ENCODE measurements around the gene ARHGEF4. TPM values are rescaled to one million over a fixed set of nuclear protein-coding genes. Genes with fewer than 3 reads are reported as not detected.

Gene ARHGEF4
- total RNA-seq, 1 donor = 1.5 TPM

DNA sequence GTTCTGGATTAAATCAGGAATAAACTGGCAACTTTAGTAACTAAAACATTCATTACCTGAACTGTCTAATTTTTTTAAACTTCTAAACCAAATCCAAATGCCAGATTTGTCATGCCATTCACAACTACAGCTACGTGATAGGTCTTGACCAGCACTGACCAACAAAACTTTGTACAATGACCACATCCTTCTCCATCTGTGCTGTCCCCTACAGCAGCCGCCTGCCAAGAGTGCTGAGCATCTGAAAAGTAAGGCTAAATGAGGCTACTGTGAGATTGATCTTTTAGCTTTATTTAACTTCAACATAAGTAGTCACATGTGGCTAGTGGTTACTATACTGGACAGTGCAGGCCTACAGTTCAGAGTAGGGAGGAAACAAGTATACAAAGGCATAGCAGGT, 248.9 kb downstream of the ARHGEF4 start:
- Histone ChIP-seq H3K9me3 (ENCODE audit: low read depth, low read length) (no peaks in the 10 kb centered on the region), H3K27me3 (ENCODE audit: insufficient read depth, low read length) (no peaks in the 10 kb centered on the region), H3K4me3 (ENCODE audit: low read length) (no peak overlapping the region), H3K4me1 (ENCODE audit: insufficient read depth, low read length) (peaks cover 3% of the 10 kb centered on the region)

DNA sequence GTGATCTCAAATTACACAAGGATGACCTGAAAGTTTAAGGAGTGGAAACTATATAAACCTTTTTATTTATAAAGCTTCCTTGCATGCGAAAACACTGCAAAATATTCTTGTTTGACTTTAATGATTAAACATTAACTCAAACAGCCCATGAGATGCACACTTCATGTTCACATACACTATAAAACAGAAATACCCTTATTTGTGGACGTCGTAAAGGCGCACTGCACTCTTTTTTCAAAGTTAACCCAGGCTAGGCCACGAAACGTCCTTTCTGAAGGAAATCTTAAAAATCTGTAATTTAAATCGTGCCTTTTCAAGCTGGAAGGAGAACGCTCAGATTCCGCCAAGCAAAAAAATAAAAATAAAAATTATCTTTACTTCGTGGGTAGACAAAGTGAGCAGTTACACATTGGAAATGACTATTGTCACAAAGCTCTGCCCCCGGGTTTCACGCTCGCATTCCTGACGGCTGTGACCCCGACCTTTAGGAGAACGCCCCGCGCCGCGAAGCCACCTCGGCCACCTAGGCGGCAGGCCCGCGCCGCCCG, 255.8 kb downstream of the ARHGEF4 start:
- H3K27me3 ChIP-seq (ENCODE audit: insufficient read depth, low read length) = no peaks in the 10 kb centered on the region
- peak overlapping the region; percentile 99 for H3K4me3 ChIP-seq (ENCODE audit: low read length)
- peaks cover 20% of the 10 kb centered on the region for H3K4me1 ChIP-seq (ENCODE audit: insufficient read depth, low read length)
- H3K9me3 ChIP-seq (ENCODE audit: low read depth, low read length) = no peaks in the 10 kb centered on the region

DNA sequence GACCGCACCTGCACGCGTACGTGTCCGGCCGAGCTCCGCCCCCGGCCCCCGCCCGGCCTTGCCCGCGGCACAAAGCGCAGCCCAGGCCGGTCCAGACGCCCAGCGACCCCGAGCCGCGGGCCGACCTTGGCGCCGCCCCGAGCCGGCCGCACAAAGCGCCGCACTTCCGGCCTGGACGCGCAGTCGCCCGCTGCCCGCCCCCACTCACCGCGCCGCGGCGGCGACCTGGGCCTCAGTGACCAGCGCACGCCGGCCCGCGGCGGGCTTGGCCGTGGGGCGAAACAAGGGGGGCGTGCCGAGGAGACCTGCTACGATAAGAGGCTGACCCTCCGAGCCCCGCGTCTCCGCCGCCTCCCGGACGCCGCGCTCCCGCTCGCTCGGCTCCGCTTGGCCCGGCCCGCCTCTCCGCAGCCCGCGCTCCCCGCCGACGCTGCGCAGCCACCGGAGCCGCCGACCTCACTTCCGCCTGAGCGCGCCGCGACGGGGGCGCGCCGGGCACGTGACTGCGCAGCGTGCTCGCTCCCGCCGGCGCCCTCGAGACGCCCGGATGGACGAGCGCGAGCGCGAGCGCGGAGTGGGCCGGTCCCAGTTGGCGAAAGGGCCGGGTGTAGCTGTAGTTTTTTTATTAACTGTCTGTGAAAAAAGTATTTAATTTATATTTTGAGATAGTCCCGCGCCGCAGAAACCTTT, 256.4 kb downstream of the ARHGEF4 start, which contains the start of gene FAM168B:
TSS of gene FAM168B (minus strand) at position 455 of the 690 bp plus-strand sequence. CDS start 10,814 bp downstream, outside the sequence.
- Histone ChIP-seq H3K27me3 (ENCODE audit: insufficient read depth, low read length) (no peaks in the 10 kb centered on the region), H3K9me3 (ENCODE audit: low read depth, low read length) (no peaks in the 10 kb centered on the region)

DNA sequence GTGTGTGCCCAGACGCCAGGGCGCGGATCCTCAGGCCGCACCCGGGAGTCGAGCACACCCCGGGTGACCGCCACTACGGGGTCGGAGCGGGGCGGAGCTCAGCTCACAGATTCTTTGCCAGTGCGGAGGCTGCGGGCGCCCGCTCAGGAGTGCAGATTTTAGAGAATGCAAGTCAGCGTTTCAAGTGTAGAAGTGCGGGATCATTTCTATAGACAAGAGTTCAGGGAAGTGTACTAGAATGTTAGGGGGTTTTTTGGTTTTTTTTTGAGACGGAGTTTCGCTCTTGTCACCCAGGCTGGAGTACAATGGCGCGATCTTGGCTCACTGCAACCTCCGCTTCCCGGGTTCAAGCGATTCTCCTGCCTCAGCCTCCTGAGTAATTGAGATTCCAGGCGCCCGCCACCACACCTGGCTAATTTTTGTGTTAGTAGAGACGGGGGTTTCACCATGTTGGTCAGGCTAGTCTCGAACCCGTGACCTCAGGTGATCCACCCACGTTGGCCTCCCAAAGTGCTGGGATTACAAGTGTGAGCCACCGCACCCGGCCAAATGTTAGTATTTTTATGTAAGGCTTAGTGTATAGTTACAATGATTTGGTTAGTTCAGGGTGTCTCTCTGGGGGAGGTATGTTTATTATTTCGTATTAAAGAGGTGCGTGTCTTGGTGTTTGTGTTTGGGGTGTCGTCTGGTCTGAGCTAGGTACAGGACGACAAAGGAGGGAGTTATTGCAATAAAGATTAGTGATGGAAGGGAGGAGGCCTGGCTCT, 257.2 kb downstream of the ARHGEF4 start:
- Histone ChIP-seq H3K9me3 (ENCODE audit: low read depth, low read length) (no peaks in the 10 kb centered on the region), H3K27me3 (ENCODE audit: insufficient read depth, low read length) (no peaks in the 10 kb centered on the region), H3K4me3 (ENCODE audit: low read length) (peak overlapping the region; percentile 99), H3K4me1 (ENCODE audit: insufficient read depth, low read length) (peaks cover 20% of the 10 kb centered on the region)

More for the DNA sequence above, 256.4 kb downstream of the ARHGEF4 start, which contains the start of gene FAM168B:
- peaks cover 20% of the 10 kb centered on the region for H3K4me1 ChIP-seq (ENCODE audit: insufficient read depth, low read length)
- H3K4me3 ChIP-seq (ENCODE audit: low read length) = peak within 1 kb of the TSS; percentile 99

DNA sequence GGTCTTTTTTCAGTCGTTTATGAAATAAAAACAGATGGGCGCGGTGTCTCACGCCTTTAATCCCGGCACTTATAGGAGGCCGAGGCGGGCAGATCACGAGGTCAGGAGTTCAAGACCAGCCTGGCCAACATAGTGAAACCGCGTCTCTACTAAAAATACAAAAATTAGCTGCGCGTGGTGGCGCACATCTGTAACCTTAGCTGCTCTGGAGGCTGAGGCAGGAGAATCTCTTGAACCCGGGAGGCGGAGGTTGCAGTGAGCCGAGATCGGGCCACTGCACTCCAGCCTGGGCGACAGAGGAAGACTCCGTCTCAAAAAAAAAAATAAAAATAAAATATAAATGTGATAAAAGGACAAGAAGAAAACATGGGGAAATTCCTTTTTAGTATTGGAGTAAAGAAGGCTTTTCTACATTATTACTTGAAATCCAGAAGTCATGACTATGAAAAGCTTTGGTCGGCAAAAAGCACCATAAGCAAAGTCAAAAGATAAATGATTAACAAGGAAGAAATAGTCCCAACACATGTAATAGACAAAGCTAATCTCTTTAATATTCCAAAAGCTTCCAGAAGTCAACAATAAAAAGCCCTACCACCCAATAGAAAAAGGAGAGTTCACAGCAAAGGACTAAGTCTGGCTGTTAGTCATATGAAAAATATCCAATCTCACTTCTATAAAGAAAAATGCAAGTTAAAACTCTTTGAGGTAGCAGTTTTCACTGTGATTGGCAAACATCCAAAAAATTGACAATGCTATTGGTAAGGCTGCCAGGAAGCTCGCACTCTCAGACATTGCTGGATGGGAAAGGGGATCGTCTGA, 258.0 kb downstream of the ARHGEF4 start:
- Histone ChIP-seq H3K4me1 (ENCODE audit: insufficient read depth, low read length) (peaks cover 20% of the 10 kb centered on the region), H3K4me3 (ENCODE audit: low read length) (no peak overlapping the region), H3K27me3 (ENCODE audit: insufficient read depth, low read length) (no peaks in the 10 kb centered on the region), H3K9me3 (ENCODE audit: low read depth, low read length) (no peaks in the 10 kb centered on the region)

Other genes with a start within 250 kb of the ARHGEF4 start
- not detected for gene CFC1, start 237.3 kb upstream of the ARHGEF4 start, total RNA-seq
- not detected for gene POTEJ, start 225.5 kb upstream of the ARHGEF4 start, total RNA-seq
- gene GPR148, start 107.8 kb upstream of the ARHGEF4 start, total RNA-seq = not detected
- gene AMER3, start 81.4 kb upstream of the ARHGEF4 start, total RNA-seq = not detected

Measured in mononuclear cell (primary cell).